T-helper 2 cell treated with Interferon-gamma antibody and Interleukin-4, amounts not matched to agents 100 ng/mL and 5 ng/mL, for 36 hours (primary cell): ENCODE data around the gene ARG1. TPM values are rescaled to one million over a fixed set of nuclear protein-coding genes. Genes with fewer than 3 reads are reported as not detected.
"Not testable (repeated sequence)": the region's sequence is repeated elsewhere in the genome, so short reads cannot be mapped to it uniquely, and the experiment has no call there.

ENCODE experiments used
- intact Hi-C: fragments of 100-400 bp; cut with micrococcal nuclease; formaldehyde crosslinking; loops from one replicate; pipeline ENCODE4 v1.15.1; 2023
- total RNA-seq: library from RNA; stranded (reverse); gene quantifications from 2 replicates; pipeline ENCODE4 v1.2.3, GENCODE V29; 2022

The ARG1 gene
- not detected in 2 replicates for total RNA-seq

GRCh38 chr6:131572686-131573415 lies at the start of gene ARG1:
Gene ARG1 (plus strand): TSS chr6:131573226. CDS start chr6:131573283, 57 bp downstream.
- intact Hi-C loops: no loop called here

- intact Hi-C loops: no loop called here
Observed at GRCh38 chr6:131523988-131524673, 48.9 kb upstream of the ARG1 start.

GRCh38 chr6:131524695-131525336 lies 48.2 kb upstream of the ARG1 start:
- intact Hi-C loops: no loop called here

GRCh38 chr6:131530936-131531335 lies 42.1 kb upstream of the ARG1 start:
- intact Hi-C loops: loop anchor here (5.0 kb wide), 1 partner anchor 394 kb away; the partner anchor contains the start of gene AKAP7

GRCh38 chr6:131531681-131532080 lies 41.3 kb upstream of the ARG1 start:
- intact Hi-C loops: loop anchor here (5.0 kb wide), 1 partner anchor 394 kb away; the partner anchor contains the start of gene AKAP7

- intact Hi-C loops: loop anchor here (5.0 kb wide), 1 partner anchor 395 kb away; the partner anchor contains the start of gene AKAP7
Observed at GRCh38 chr6:131532580-131533039, 40.4 kb upstream of the ARG1 start.

- intact Hi-C loops: not testable (repeated sequence)
Observed at GRCh38 chr6:131538615-131539014, 34.4 kb upstream of the ARG1 start.

GRCh38 chr6:131545317-131545716 lies 27.7 kb upstream of the ARG1 start:
- intact Hi-C loops: no loop called here

GRCh38 chr6:131547488-131547887 lies 25.5 kb upstream of the ARG1 start:
- intact Hi-C loops: no loop called here

GRCh38 chr6:131548441-131548840 lies 24.6 kb upstream of the ARG1 start:
- intact Hi-C loops: no loop called here

GRCh38 chr6:131549811-131550210 lies 23.2 kb upstream of the ARG1 start:
- intact Hi-C loops: no loop called here

- intact Hi-C loops: no loop called here
Observed at GRCh38 chr6:131551902-131552301, 21.1 kb upstream of the ARG1 start.

- intact Hi-C loops: no loop called here
Observed at GRCh38 chr6:131552572-131552971, 20.5 kb upstream of the ARG1 start.

GRCh38 chr6:131555992-131556391 lies 17.0 kb upstream of the ARG1 start:
- intact Hi-C loops: no loop called here

GRCh38 chr6:131558922-131559321 lies 14.1 kb upstream of the ARG1 start:
- intact Hi-C loops: no loop called here

- intact Hi-C loops: no loop called here
Observed at GRCh38 chr6:131561925-131562707, 10.9 kb upstream of the ARG1 start.

GRCh38 chr6:131565056-131565455 lies 8.0 kb upstream of the ARG1 start:
- intact Hi-C loops: no loop called here

GRCh38 chr6:131568726-131569125 lies 4.3 kb upstream of the ARG1 start:
- intact Hi-C loops: no loop called here

- intact Hi-C loops: no loop called here
Observed at GRCh38 chr6:131574133-131574532, 1.1 kb downstream of the ARG1 start.

GRCh38 chr6:131574686-131575085 lies 1.7 kb downstream of the ARG1 start:
- intact Hi-C loops: no loop called here

- intact Hi-C loops: no loop called here
Observed at GRCh38 chr6:131575834-131576478, 2.9 kb downstream of the ARG1 start.
